CD14-positive monocyte (primary cell): ENCODE data around the gene OIT3. TPM values are rescaled to one million over a fixed set of nuclear protein-coding genes. Genes with fewer than 3 reads are reported as not detected.

Source experiments
- DNase-seq, 3 donors: peaks; one replicate each; pipeline ENCODE4 v3.0.0-alpha.2; 2011 to 2022
- H2AFZ ChIP-seq: 2 replicates; pipeline ENCODE4 v1.6.0; 2012; ENCODE audit warnings: mild to moderate bottlenecking, low read depth, low read length, inconsistent platforms; ENCODE audit not compliant: insufficient read depth, poor library complexity, severe bottlenecking
- H3K27ac ChIP-seq, 2 donors: 1 replicate in 1 of 2; 2 replicates in 1 of 2; pipeline ENCODE4 v1.5.1; 2012 to 2013; ENCODE audit warnings: low read length in 2 of 2, control low read depth in 1 of 2, inconsistent platforms in 1 of 2, low read depth in 1 of 2, mild to moderate bottlenecking in 1 of 2
- H3K27me3 ChIP-seq, 2 donors: one replicate each; pipeline versions ENCODE4 v1.6.0 to v1.6.1; 2011 to 2013; ENCODE audit warnings: low read length in 2 of 2; ENCODE audit not compliant: control insufficient read depth in 2 of 2, insufficient read depth in 2 of 2
- H3K36me3 ChIP-seq, 2 donors: replicated peaks in 1 of 2; 1 replicate in 1 of 2; 2 replicates in 1 of 2; pipeline versions ENCODE4 v1.5.1 to v1.6.1; 2012 to 2013; ENCODE audit warnings: low read length in 2 of 2, control low read depth in 1 of 2, inconsistent platforms in 1 of 2, mild to moderate bottlenecking in 1 of 2; ENCODE audit not compliant: insufficient read depth in 2 of 2, control insufficient read depth in 1 of 2
- H3K4me1 ChIP-seq, 2 donors: 1 replicate in 1 of 2; 2 replicates in 1 of 2; pipeline versions ENCODE4 v1.5.1 to v1.6.1; 2012 to 2013; ENCODE audit warnings: low read length in 2 of 2, control low read depth in 1 of 2, inconsistent platforms in 1 of 2, mild to moderate bottlenecking in 1 of 2, moderate library complexity in 1 of 2; ENCODE audit not compliant: insufficient read depth in 2 of 2, control insufficient read depth in 1 of 2
- H3K4me2 ChIP-seq: replicated peaks from 2 replicates; pipeline ENCODE3; 2012; ENCODE audit warnings: low read length, moderate library complexity, mild to moderate bottlenecking; ENCODE audit not compliant: poor library complexity, severe bottlenecking; ENCODE audit errors: extremely low read depth
- H3K4me3 ChIP-seq, 3 experiments: fragments of 200-600 bp in 1 of 3; sonication (generic) in 1 of 3; replicated peaks in 1 of 3; 1 replicate in 2 of 3; 2 replicates in 1 of 3; pipeline ENCODE4 v1.5.1; 2011 to 2013; ENCODE audit warnings: low read length in 3 of 3, mild to moderate bottlenecking in 3 of 3, control low read depth in 2 of 3, low read depth in 2 of 3, inconsistent platforms in 1 of 3, moderate library complexity in 1 of 3
- H3K79me2 ChIP-seq: 2 replicates; pipeline ENCODE4 v1.6.0; 2012; ENCODE audit warnings: mild to moderate bottlenecking, control low read depth, inconsistent platforms, low read length, moderate library complexity; ENCODE audit not compliant: insufficient read depth
- H3K9ac ChIP-seq: 2 replicates; pipeline ENCODE4 v1.6.0; 2017; ENCODE audit warnings: low read length, mild to moderate bottlenecking; ENCODE audit not compliant: insufficient read depth, poor library complexity, severe bottlenecking
- H3K9me3 ChIP-seq, 2 donors: replicated peaks in 1 of 2; 1 replicate in 1 of 2; 2 replicates in 1 of 2; pipeline versions ENCODE4 v1.5.1 to v1.6.1; 2012 to 2013; ENCODE audit warnings: low read length in 2 of 2, control low read depth in 1 of 2; ENCODE audit not compliant: control insufficient read depth in 1 of 2, insufficient read depth in 1 of 2
- H4K20me1 ChIP-seq: 2 replicates; pipeline ENCODE4 v1.6.0; 2012; ENCODE audit warnings: mild to moderate bottlenecking, low read length, control low read depth, moderate library complexity; ENCODE audit not compliant: insufficient read depth
- H3K27ac Mint-ChIP-seq, 7 donors: one replicate each; pipeline ENCODE4 v1.8.0; 2020; ENCODE audit warnings: mild to moderate bottlenecking in 7 of 7, mixed read lengths in 7 of 7, moderate library complexity in 6 of 7, inconsistent platforms in 2 of 7
- H3K27me3 Mint-ChIP-seq, 3 donors: one replicate each; pipeline ENCODE4 v1.8.0; 2021 to 2022; ENCODE audit warnings: low read depth in 3 of 3, mild to moderate bottlenecking in 3 of 3, mixed read lengths in 3 of 3, moderate library complexity in 3 of 3, inconsistent platforms in 1 of 3
- H3K36me3 Mint-ChIP-seq, 2 donors: one replicate each; pipeline ENCODE4 v1.8.0; 2020; ENCODE audit warnings: mixed read lengths in 2 of 2, inconsistent platforms in 1 of 2, mild to moderate bottlenecking in 1 of 2
- H3K4me1 Mint-ChIP-seq: one replicate; pipeline ENCODE4 v1.8.0; 2020; ENCODE audit warnings: mild to moderate bottlenecking, mixed read lengths
- H3K4me3 Mint-ChIP-seq, 2 donors: one replicate each; pipeline ENCODE4 v1.8.0; 2020; ENCODE audit warnings: mild to moderate bottlenecking in 2 of 2, mixed read lengths in 2 of 2, moderate library complexity in 1 of 2
- H3K9me3 Mint-ChIP-seq, 7 donors: one replicate each; pipeline ENCODE4 v1.8.0; 2020 to 2022; ENCODE audit warnings: mixed read lengths in 7 of 7, mild to moderate bottlenecking in 6 of 7, moderate library complexity in 6 of 7, inconsistent platforms in 2 of 7
- WGBS: methylation state at CpG from one replicate; pipeline ENCODE4 v1.1.5; 2013; ENCODE audit warnings: missing lambda C conversion rate; ENCODE audit not compliant: insufficient coverage; 5-methylcytosine and 5-hydroxymethylcytosine counted together
- intact Hi-C, 2 donors: fragments of 100-400 bp; cut with micrococcal nuclease; formaldehyde crosslinking; loops; one replicate each; pipeline versions ENCODE4 v1.15.0 to v1.15.1; 2023
- polyA plus RNA-seq, 3 donors: library from polyadenylated mRNA; depleted of rRNA in 1 of 3; unstranded in 2 of 3; stranded (reverse) in 1 of 3; fragments of 300-500 nt in 2 of 3; fragments of >200 nt in 1 of 3; fragmentation: Illumina TruSeq in 2 of 3; gene quantifications; 1 replicate in 2 of 3; 2 replicates in 1 of 3; pipeline ENCODE4 v1.2.3, GENCODE V29; 2012 to 2021
- TF ChIP-seq, protein P1 (sequence below): fragments of 200-600 bp; IDR thresholded peaks from one replicate; pipeline ENCODE4 v1.8.0; 2022; ENCODE audit warnings: antibody characterized with exemption, mild to moderate bottlenecking

Gene OIT3
- polyA plus RNA-seq, 3 donors, result 0.08 TPM; not detected in 2

DNA sequence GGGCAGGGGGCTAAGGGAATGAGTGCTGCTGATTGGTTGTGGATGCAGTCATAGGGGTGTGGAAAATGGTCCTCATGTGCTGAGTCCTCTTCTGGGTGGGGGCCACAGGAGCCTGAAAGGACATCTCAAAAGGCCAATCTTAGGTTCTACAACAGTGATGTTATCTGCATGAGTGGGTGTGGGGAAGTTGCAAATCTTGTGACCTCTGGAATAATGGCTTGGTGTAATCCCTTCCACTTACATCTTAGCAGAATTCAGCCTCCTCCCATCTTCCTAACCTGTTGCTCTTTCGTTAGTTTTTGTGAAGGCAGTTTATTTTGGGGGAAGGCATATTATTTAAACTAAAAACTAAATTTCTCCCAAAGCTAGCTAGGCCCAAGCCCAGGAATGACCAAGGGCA, 42.0 kb upstream of the OIT3 start:
- Histone ChIP-seq H2AFZ (no peak overlapping the region), H3K36me3 (no peaks in the 10 kb centered on the region), H3K27me3 (no peaks in the 10 kb centered on the region), H3K79me2 (no peaks in the 10 kb centered on the region), H3K9ac (no peak overlapping the region), H3K4me1 (peaks cover 3 to 11% of the 10 kb centered on the region in 2 donors), H3K27ac (no peak overlapping the region), H4K20me1 (no peaks in the 10 kb centered on the region), H3K4me2 (no peak overlapping the region), H3K9me3 (peaks cover 0 to 3% of the 10 kb centered on the region in 2 donors), H3K4me3 (no peak overlapping the region)
- intact Hi-C loops, result no loop called here
- no peak overlapping the region for H3K4me3 Mint-ChIP-seq
- TF ChIP-seq, protein P1, sequence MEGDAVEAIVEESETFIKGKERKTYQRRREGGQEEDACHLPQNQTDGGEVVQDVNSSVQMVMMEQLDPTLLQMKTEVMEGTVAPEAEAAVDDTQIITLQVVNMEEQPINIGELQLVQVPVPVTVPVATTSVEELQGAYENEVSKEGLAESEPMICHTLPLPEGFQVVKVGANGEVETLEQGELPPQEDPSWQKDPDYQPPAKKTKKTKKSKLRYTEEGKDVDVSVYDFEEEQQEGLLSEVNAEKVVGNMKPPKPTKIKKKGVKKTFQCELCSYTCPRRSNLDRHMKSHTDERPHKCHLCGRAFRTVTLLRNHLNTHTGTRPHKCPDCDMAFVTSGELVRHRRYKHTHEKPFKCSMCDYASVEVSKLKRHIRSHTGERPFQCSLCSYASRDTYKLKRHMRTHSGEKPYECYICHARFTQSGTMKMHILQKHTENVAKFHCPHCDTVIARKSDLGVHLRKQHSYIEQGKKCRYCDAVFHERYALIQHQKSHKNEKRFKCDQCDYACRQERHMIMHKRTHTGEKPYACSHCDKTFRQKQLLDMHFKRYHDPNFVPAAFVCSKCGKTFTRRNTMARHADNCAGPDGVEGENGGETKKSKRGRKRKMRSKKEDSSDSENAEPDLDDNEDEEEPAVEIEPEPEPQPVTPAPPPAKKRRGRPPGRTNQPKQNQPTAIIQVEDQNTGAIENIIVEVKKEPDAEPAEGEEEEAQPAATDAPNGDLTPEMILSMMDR, result no peak
- H3K27ac Mint-ChIP-seq, result peak overlapping the region in 1 of 7 donors; percentile 5
- H3K27me3 Mint-ChIP-seq, result no peaks in the 10 kb centered on the region
- peaks cover 3 to 9% (median 4%) of the 10 kb centered on the region in 7 donors for H3K9me3 Mint-ChIP-seq
- DNase-seq, result no peak
- WGBS, result no CpG with 5 or more reads among the region's 1 CpG
- peaks cover 22 to 24% of the 10 kb centered on the region in 2 donors for H3K36me3 Mint-ChIP-seq
- H3K4me1 Mint-ChIP-seq, result peaks cover 14% of the 10 kb centered on the region

DNA sequence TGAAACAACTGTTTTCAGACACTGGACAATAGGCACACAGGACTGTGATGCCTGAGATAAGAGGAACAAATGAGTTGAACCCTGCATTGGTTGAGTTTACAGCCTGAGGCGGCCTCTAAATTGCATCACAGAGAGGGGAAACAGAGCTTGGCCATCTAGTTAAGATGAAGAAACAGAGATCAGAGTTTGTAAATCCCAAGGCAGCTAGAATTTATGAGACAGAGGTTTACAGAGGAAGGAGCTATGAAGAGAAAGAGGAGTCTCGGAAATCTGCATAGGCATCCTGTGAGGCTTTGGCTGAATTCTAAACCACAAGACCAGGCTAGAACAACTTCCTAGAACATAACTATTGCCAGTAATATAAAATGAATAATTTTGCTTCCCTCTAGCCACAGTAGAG, 41.0 kb upstream of the OIT3 start:
- no peaks in the 10 kb centered on the region for H3K36me3 ChIP-seq
- H3K4me3 Mint-ChIP-seq, result no peak overlapping the region
- no peak overlapping the region for H3K27ac ChIP-seq
- peak in 2 of 3 donors; percentile 7 to 10 for DNase-seq
- peaks cover 14% of the 10 kb centered on the region for H3K4me1 Mint-ChIP-seq
- H3K9me3 Mint-ChIP-seq, result peaks cover 3 to 9% (median 4%) of the 10 kb centered on the region in 7 donors
- H4K20me1 ChIP-seq, result no peaks in the 10 kb centered on the region
- TF ChIP-seq, protein P1, result no peak
- H3K9ac ChIP-seq, result no peak overlapping the region
- H3K9me3 ChIP-seq, result peaks cover 0 to 3% of the 10 kb centered on the region in 2 donors
- H3K4me2 ChIP-seq, result no peak overlapping the region
- peaks cover 22 to 24% of the 10 kb centered on the region in 2 donors for H3K36me3 Mint-ChIP-seq
- peak overlapping the region in 4 of 7 donors; percentile 10 to 71 (median 46) for H3K27ac Mint-ChIP-seq
- H3K79me2 ChIP-seq, result no peaks in the 10 kb centered on the region
- H3K27me3 Mint-ChIP-seq, result no peaks in the 10 kb centered on the region
- H3K4me3 ChIP-seq, result no peak overlapping the region
- H2AFZ ChIP-seq, result no peak overlapping the region
- H3K4me1 ChIP-seq, result peaks cover 3 to 10% of the 10 kb centered on the region in 2 donors
- no peaks in the 10 kb centered on the region for H3K27me3 ChIP-seq
- WGBS, result 0% methylated on average over 1 of the region's 2 CpGs
- intact Hi-C loops, result no loop called here
